NB4 (cell line): ENCODE results near the gene MCAM.
A peak's percentile ranks its signal among the peaks of the same experiment; 100 is the strongest.

Source experiments
- DNase-seq: peaks from one replicate; pipeline ENCODE4 v3.0.0; 2010; ENCODE audit warnings: low read depth
- H3K4me3 ChIP-seq: one replicate; pipeline ENCODE4 v1.5.1; 2011; ENCODE audit warnings: mild to moderate bottlenecking, low read depth, low read length, moderate library complexity
- MAX ChIP-seq: IDR thresholded peaks from 2 replicates; pipeline ENCODE4 v1.6.1; 2011; ENCODE audit warnings: low read depth, low read length
- MYC ChIP-seq: IDR thresholded peaks from 2 replicates; pipeline ENCODE4 v1.6.1; 2011; ENCODE audit warnings: low read depth, low read length
- POLR2A ChIP-seq: IDR thresholded peaks from 2 replicates; pipeline ENCODE4 v1.6.1; 2011; ENCODE audit warnings: mild to moderate bottlenecking; ENCODE audit not compliant: insufficient read length; ENCODE audit errors: extremely low read depth
- TF ChIP-seq, protein P1 (sequence below): IDR thresholded peaks from one replicate; pipeline ENCODE4 v1.5.1; 2012; ENCODE audit warnings: low read depth, low read length

The MCAM gene

GRCh38 chr11:119258983-119259382 lies 57.9 kb downstream of the MCAM start:
- TF ChIP-seq MAX (no peak), MYC (no peak), POLR2A (no peak)
- TF ChIP-seq, protein P1, sequence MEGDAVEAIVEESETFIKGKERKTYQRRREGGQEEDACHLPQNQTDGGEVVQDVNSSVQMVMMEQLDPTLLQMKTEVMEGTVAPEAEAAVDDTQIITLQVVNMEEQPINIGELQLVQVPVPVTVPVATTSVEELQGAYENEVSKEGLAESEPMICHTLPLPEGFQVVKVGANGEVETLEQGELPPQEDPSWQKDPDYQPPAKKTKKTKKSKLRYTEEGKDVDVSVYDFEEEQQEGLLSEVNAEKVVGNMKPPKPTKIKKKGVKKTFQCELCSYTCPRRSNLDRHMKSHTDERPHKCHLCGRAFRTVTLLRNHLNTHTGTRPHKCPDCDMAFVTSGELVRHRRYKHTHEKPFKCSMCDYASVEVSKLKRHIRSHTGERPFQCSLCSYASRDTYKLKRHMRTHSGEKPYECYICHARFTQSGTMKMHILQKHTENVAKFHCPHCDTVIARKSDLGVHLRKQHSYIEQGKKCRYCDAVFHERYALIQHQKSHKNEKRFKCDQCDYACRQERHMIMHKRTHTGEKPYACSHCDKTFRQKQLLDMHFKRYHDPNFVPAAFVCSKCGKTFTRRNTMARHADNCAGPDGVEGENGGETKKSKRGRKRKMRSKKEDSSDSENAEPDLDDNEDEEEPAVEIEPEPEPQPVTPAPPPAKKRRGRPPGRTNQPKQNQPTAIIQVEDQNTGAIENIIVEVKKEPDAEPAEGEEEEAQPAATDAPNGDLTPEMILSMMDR: no peak
- H3K4me3 ChIP-seq: no peak overlapping the region
- peak; percentile 72 for DNase-seq
